Pancreas (tissue), 10 donors: ENCODE results near the gene UBAP1. TPM values are rescaled to one million over a fixed set of nuclear protein-coding genes. Genes with fewer than 3 reads are reported as not detected.
"Not testable (repeated sequence)": the region's sequence is repeated elsewhere in the genome, so short reads cannot be mapped to it uniquely, and the experiment has no call there.

Source experiments
- ATAC-seq, 4 donors: fragments of 200-7000 bp; cut with Tn5 transposase; one replicate each; pipeline versions ENCODE4 v1.8.0 to v1.9.1; 2020; ENCODE audit warnings: mild to moderate bottlenecking in 4 of 4, moderate library complexity in 4 of 4
- DNase-seq, 6 donors: peaks; one replicate each; pipeline ENCODE4 v3.0.0-alpha.2; 2020
- FAIRE-seq: peaks from 2 replicates; lab custom pipeline; 2012; peaks lifted over from hg19 to GRCh38; lab: Jason Lieb, UNC
- H3K27ac ChIP-seq, 4 donors: fragments of 200-600 bp; sonication (generic); 1 replicate in 3 of 4; 2 replicates in 1 of 4; pipeline versions ENCODE4 v1.5.0 to v1.8.0; 2020
- H3K27me3 ChIP-seq, 4 donors: fragments of 200-600 bp; one replicate each; pipeline ENCODE4 v1.8.0; 2021
- H3K36me3 ChIP-seq, 3 donors: fragments of 200-600 bp; sonication (generic) in 1 of 3; one replicate each; pipeline versions ENCODE4 v1.5.0 to v1.8.0; 2020 to 2021
- H3K4me1 ChIP-seq, 3 donors: fragments of 200-600 bp; one replicate each; pipeline ENCODE4 v1.8.0; 2021
- H3K4me3 ChIP-seq, 4 donors: fragments of 200-600 bp; sonication (generic) in 2 of 4; one replicate each; pipeline versions ENCODE4 v1.5.0 to v1.8.0; 2020 to 2021
- H3K9me3 ChIP-seq, 4 donors: fragments of 200-600 bp; one replicate each; pipeline ENCODE4 v1.8.0; 2021
- CTCF ChIP-seq, 4 donors: fragments of 200-600 bp; sonication (generic) in 3 of 4; IDR thresholded peaks; one replicate each; pipeline versions ENCODE4 v1.5.0 to v1.8.0; 2021; ENCODE audit warnings: antibody characterized with exemption in 4 of 4
- WGBS, 2 donors: extraction: QIAGEN DNeasy Blood & Tissue Kit; methylation state at CpG; one replicate each; pipeline ENCODE4 v1.1.7; 2013; 5-methylcytosine and 5-hydroxymethylcytosine counted together
- intact Hi-C, 3 donors: fragments of 100-400 bp; cut with DNase I; formaldehyde crosslinking; loops; one replicate each; pipeline versions ENCODE4 v1.11.1 to v1.14.2; 2022
- polyA plus RNA-seq, 2 donors: library from polyadenylated mRNA; stranded (reverse); fragments of 200-250 nt; gene quantifications; one replicate each; pipeline ENCODE4 v1.2.3, GENCODE V29; 2013
- total RNA-seq, 6 donors: library from RNA; stranded (reverse); fragmentation: NEBNext Ultra II Directional in 4 of 6; extraction: Animal tissue kit (Norgen Biotek cat#: 25700) in 4 of 6; gene quantifications; one replicate each; pipeline versions ENCODE4 v1.2.1 to v1.2.4, GENCODE V29; 2021 to 2023
- donor health status: healthy with polysubstance abuse.
- donor health status: DM: no; HTN: no; CAD: no; lungs with moderate emphysema.
- donor health status: DM: no; HTN: no; CAD: no.
- donor health status: control.
- donor health status: control.
- donor health status: Bipolar disorder and iron deficiency.
- donor health status: DM: yes; HTN: yes; CAD: no.
- donor health status: DM: no; HTN: no; CAD: no.
- donor health status: DM: no; HTN: no; CAD: no.
- donor health status: DM: yes; HTN: yes; CAD: no.

UBAP1 gene
- total and polyA plus RNA-seq, 8 donors, result 12.1 to 25.6 (median 17.0) TPM

GRCh38 chr9:34271265-34272006 lies 92.6 kb downstream of the UBAP1 start:
- no peaks in the 10 kb centered on the region for H3K4me1 ChIP-seq
- no peaks in the 10 kb centered on the region for H3K36me3 ChIP-seq
- no peak overlapping the region for H3K27ac ChIP-seq
- H3K27me3 ChIP-seq, result no peaks in the 10 kb centered on the region
- DNase-seq (no peak), FAIRE-seq (no peak), ATAC-seq (peak in 2 of 4 donors; percentile 48 to 66)
- intact Hi-C loops, result no loop called here
- 58 to 72% methylated on average over 5 of the region's 5 CpGs for WGBS, 2 donors
- H3K4me3 ChIP-seq, result no peak overlapping the region
- TF ChIP-seq CTCF (IDR thresholded peaks at IDR 0.05), result no peak
- H3K9me3 ChIP-seq, result no peaks in the 10 kb centered on the region

- DNase-seq (no peak), ATAC-seq (no peak), FAIRE-seq (no peak)
- H3K4me3 ChIP-seq, result no peak overlapping the region
- H3K27ac ChIP-seq, result no peak overlapping the region
- H3K4me1 ChIP-seq, result no peaks in the 10 kb centered on the region
- intact Hi-C loops, result no loop called here
- no peak for TF ChIP-seq CTCF (IDR thresholded peaks at IDR 0.05)
- WGBS, 2 donors, result 74% methylated on average over 3 of the region's 3 CpGs
- H3K36me3 ChIP-seq, result no peaks in the 10 kb centered on the region
- no peaks in the 10 kb centered on the region for H3K27me3 ChIP-seq
- no peaks in the 10 kb centered on the region for H3K9me3 ChIP-seq
Observed at GRCh38 chr9:34272101-34272541, 93.3 kb downstream of the UBAP1 start.

- FAIRE-seq, H3K9me3 ChIP-seq, H3K4me3 ChIP-seq, ATAC-seq, intact Hi-C loops, H3K27ac ChIP-seq, H3K36me3 ChIP-seq, H3K27me3 ChIP-seq, H3K4me1 ChIP-seq, DNase-seq: not testable (repeated sequence)
- no CpG with 5 or more reads among the region's 2 CpGs for WGBS, 2 donors
Observed at GRCh38 chr9:34273588-34273987, 94.7 kb downstream of the UBAP1 start.

- DNase-seq (no peak), FAIRE-seq (no peak), ATAC-seq (no peak)
- TF ChIP-seq CTCF (IDR thresholded peaks at IDR 0.05), result no peak
- intact Hi-C loops, result no loop called here
- no peaks in the 10 kb centered on the region for H3K27me3 ChIP-seq
- H3K9me3 ChIP-seq, result no peaks in the 10 kb centered on the region
- 92 to 93% methylated on average over 6 of the region's 6 CpGs for WGBS, 2 donors
- H3K27ac ChIP-seq, result no peak overlapping the region
- H3K4me3 ChIP-seq, result no peak overlapping the region
- no peaks in the 10 kb centered on the region for H3K4me1 ChIP-seq
- H3K36me3 ChIP-seq, result no peaks in the 10 kb centered on the region
Observed at GRCh38 chr9:34275811-34276210, 97.0 kb downstream of the UBAP1 start.

GRCh38 chr9:34276772-34277171 lies 97.9 kb downstream of the UBAP1 start:
- 78 to 86% methylated on average over 3 of the region's 3 CpGs for WGBS, 2 donors
- no peak for TF ChIP-seq CTCF (IDR thresholded peaks at IDR 0.05)
- Histone ChIP-seq H3K27ac (no peak overlapping the region), H3K4me1 (no peaks in the 10 kb centered on the region), H3K4me3 (no peak overlapping the region), H3K36me3 (no peaks in the 10 kb centered on the region), H3K9me3 (no peaks in the 10 kb centered on the region), H3K27me3 (no peaks in the 10 kb centered on the region)
- DNase-seq, result no peak
- FAIRE-seq, result no peak
- intact Hi-C loops, result no loop called here
- ATAC-seq, result peak in 2 of 4 donors; percentile 27 to 42
